Measurements from ENCODE around the gene ZNF277. TPM values are rescaled to one million over a fixed set of nuclear protein-coding genes. Genes with fewer than 3 reads are reported as not detected.

ZNF277 gene
- polyA plus RNA-seq, 2 of the 4 experiments (the other 2 are of a cell fraction), result 23.4 to 31.9 TPM

DNA sequence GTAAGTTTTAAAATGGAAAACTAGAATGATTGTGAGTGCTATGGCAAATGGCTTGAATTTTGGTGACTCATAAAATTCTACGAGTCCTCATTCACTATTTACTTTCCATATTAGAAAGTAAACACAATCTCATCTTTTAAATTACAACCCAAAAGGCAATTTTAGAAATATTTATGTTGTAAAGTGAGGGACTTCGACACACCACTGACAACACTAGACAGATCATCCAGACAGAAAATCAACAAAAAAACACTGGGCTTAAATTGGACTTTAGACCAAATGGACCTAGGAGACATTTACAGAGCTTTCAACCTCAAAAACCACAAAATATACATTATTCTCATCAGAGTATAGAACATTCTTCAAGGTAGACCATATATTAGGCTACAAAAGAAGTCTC lies 30.1 kb downstream of the ZNF277 start:
- WGBS (ENCODE audit: missing lambda C conversion rate), result 5% methylated on average over 2 of the region's 2 CpGs
- Histone ChIP-seq H3K27ac (no peak overlapping the region), H3K4me3 (no peak overlapping the region), H3K9me3 (0 out of 3 replicates have a peak, but pooled peaks cover 4% of the 10 kb centered on the region), H3K4me1 (peaks cover 43% of the 10 kb centered on the region), H3K4me2 (peak overlapping the region; percentile 57)
- TF ChIP-seq GATA3 (IDR thresholded peaks at IDR 0.05; ENCODE audit: borderline replicate concordance) (no peak), E2F6 (IDR thresholded peaks at IDR 0.05; ENCODE audit: borderline replicate concordance, low read depth) (no peak), FOSL2 (IDR thresholded peaks at IDR 0.05) (no peak), FOSL2 (CRISPR knock-in tag; IDR thresholded peaks at IDR 0.05) (peak; percentile 65)
- FAIRE-seq (no peak), ATAC-seq (no peak), DNase-seq (ENCODE audit: low read depth in 1 of 2, low spot score in 1 of 2) (no peak)
- ChIA-PET CTCF (interaction anchor here (0.8 kb wide), 1 partner anchor 162 kb away, joined by 3 read pairs; no protein-coding TSS in a partner anchor), POLR2A (no interaction called here)

GRCh38 chr7:112238330-112238729 lies 31.8 kb downstream of the ZNF277 start:
- H3K9me3 ChIP-seq, result 0 out of 3 replicates have a peak, but pooled peaks cover 4% of the 10 kb centered on the region
- ATAC-seq (peak; percentile 43 to 45; a peak in 3 of 6 replicates), FAIRE-seq (no peak), DNase-seq (ENCODE audit: low read depth in 1 of 2, low spot score in 1 of 2) (no peak)
- H3K4me2 ChIP-seq, result peak overlapping the region; percentile 38
- WGBS (ENCODE audit: missing lambda C conversion rate), result 89% methylated on average over 3 of the region's 3 CpGs
- H3K4me1 ChIP-seq, result peaks cover 43% of the 10 kb centered on the region
- ChIA-PET CTCF (interaction anchor here (0.5 to 0.6 kb wide), 4 partner anchors 9 to 91 kb away, joined by 3 read pairs; no protein-coding TSS in a partner anchor), POLR2A (interaction anchor here (1.5 kb wide), 1 partner anchor 212 kb away, joined by 3 read pairs; the partner anchor contains the start of gene IFRD1)
- no peak overlapping the region for H3K4me3 ChIP-seq
- peak overlapping the region; percentile 51 to 59; a peak in 4 of 6 replicates for H3K27ac ChIP-seq
- TF ChIP-seq MAZ (IDR thresholded peaks at IDR 0.05; ENCODE audit: borderline replicate concordance, low read depth, low read length) (no peak), EHMT2 (IDR thresholded peaks at IDR 0.05; ENCODE audit: low read depth) (no peak), RNF2 (IDR thresholded peaks at IDR 0.05; ENCODE audit: borderline replicate concordance, low read depth) (no peak), E2F6 (IDR thresholded peaks at IDR 0.05; ENCODE audit: borderline replicate concordance, low read depth) (no peak), NR3C1 (IDR thresholded peaks at IDR 0.05) (no peak), POLR2AphosphoS2 (conservative IDR thresholded peaks at IDR 0.05; ENCODE audit: low read length) (no peak), SREBF2 (IDR thresholded peaks at IDR 0.05) (no peak), NFE2L2 (conservative IDR thresholded peaks at IDR 0.05; ENCODE audit: low read length) (no peak), CBX2 (IDR thresholded peaks at IDR 0.05; ENCODE audit: borderline replicate concordance, low read depth) (no peak), KDM5A (IDR thresholded peaks at IDR 0.05) (no peak), ESRRA (IDR thresholded peaks at IDR 0.05; ENCODE audit: borderline replicate concordance, low read length) (no peak), MAX (IDR thresholded peaks at IDR 0.05) (no peak), HDAC2 (IDR thresholded peaks at IDR 0.05) (no peak), FOSB (CRISPR knock-in tag; IDR thresholded peaks at IDR 0.05) (no peak), RAD21 (conservative IDR thresholded peaks at IDR 0.05 in 1 of 2, IDR thresholded peaks at IDR 0.05 in 1 of 2) (no peak), HOXB5 (CRISPR knock-in tag; IDR thresholded peaks at IDR 0.05) (no peak), TFCP2L1 (CRISPR knock-in tag; IDR thresholded peaks at IDR 0.05) (no peak)
- TF ChIP-seq, protein P1, sequence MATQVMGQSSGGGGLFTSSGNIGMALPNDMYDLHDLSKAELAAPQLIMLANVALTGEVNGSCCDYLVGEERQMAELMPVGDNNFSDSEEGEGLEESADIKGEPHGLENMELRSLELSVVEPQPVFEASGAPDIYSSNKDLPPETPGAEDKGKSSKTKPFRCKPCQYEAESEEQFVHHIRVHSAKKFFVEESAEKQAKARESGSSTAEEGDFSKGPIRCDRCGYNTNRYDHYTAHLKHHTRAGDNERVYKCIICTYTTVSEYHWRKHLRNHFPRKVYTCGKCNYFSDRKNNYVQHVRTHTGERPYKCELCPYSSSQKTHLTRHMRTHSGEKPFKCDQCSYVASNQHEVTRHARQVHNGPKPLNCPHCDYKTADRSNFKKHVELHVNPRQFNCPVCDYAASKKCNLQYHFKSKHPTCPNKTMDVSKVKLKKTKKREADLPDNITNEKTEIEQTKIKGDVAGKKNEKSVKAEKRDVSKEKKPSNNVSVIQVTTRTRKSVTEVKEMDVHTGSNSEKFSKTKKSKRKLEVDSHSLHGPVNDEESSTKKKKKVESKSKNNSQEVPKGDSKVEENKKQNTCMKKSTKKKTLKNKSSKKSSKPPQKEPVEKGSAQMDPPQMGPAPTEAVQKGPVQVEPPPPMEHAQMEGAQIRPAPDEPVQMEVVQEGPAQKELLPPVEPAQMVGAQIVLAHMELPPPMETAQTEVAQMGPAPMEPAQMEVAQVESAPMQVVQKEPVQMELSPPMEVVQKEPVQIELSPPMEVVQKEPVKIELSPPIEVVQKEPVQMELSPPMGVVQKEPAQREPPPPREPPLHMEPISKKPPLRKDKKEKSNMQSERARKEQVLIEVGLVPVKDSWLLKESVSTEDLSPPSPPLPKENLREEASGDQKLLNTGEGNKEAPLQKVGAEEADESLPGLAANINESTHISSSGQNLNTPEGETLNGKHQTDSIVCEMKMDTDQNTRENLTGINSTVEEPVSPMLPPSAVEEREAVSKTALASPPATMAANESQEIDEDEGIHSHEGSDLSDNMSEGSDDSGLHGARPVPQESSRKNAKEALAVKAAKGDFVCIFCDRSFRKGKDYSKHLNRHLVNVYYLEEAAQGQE (IDR thresholded peaks at IDR 0.05), result no peak
- TF ChIP-seq, protein P2, sequence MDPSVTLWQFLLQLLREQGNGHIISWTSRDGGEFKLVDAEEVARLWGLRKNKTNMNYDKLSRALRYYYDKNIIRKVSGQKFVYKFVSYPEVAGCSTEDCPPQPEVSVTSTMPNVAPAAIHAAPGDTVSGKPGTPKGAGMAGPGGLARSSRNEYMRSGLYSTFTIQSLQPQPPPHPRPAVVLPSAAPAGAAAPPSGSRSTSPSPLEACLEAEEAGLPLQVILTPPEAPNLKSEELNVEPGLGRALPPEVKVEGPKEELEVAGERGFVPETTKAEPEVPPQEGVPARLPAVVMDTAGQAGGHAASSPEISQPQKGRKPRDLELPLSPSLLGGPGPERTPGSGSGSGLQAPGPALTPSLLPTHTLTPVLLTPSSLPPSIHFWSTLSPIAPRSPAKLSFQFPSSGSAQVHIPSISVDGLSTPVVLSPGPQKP (IDR thresholded peaks at IDR 0.05; ENCODE audit: low read depth, low read length), result no peak
